ENCODE measurements around the gene HDAC4. TPM values are rescaled to one million over a fixed set of nuclear protein-coding genes. Genes with fewer than 3 reads are reported as not detected.

The HDAC4 gene
- total and polyA plus RNA-seq, 10 of the 15 experiments (the other 5 are each of a cell fraction or from before 2014, with no cell fraction given), result 0.22 to 15.7 (median 4.8) TPM

- TF ChIP-seq EP300 (IDR thresholded peaks at IDR 0.05; ENCODE audit: borderline replicate concordance in 1 of 2, control insufficient read depth in 1 of 2, low read depth in 2 of 2, low read length in 2 of 2), result peak; percentile 66 to 87; a peak in 2 of 4 replicates
- peak; percentile 66 for TF ChIP-seq SKIL (IDR thresholded peaks at IDR 0.05; ENCODE audit: low read depth, poor library complexity, severe bottlenecking)
- TF ChIP-seq PML (IDR thresholded peaks at IDR 0.05; ENCODE audit: low read length), result no peak
- TF ChIP-seq BHLHE40 (IDR thresholded peaks at IDR 0.05; ENCODE audit: borderline replicate concordance in 1 of 2, low read depth in 2 of 2, low read length in 1 of 2), result peak; percentile 78 to 86
Observed at GRCh38 chr2:239303711-239304532, 96.9 kb downstream of the HDAC4 start (continued).

- no peaks in the 10 kb centered on the region; a peak in 2 of 4 replicates for H3K36me3 ChIP-seq (ENCODE audit: control insufficient read depth in 2 of 2, insufficient read depth in 2 of 2, low read length in 1 of 2)
- SMC1A ChIA-PET (ENCODE audit: uncharacterized antibody, unreplicated experiment), result interaction anchor here (0.6 to 2.6 kb wide), 8 partner anchors 8 to 263 kb away, joined by 3 to 14 read pairs (median 3); no protein-coding TSS in a partner anchor
- POLR2A ChIA-PET, result interaction anchor here (0.8 to 1.3 kb wide), 2 partner anchors 10 to 78 kb away, joined by 3 to 4 read pairs; no protein-coding TSS in a partner anchor
- no peak overlapping the region for H2AFZ ChIP-seq (ENCODE audit: control insufficient read depth, low read depth, low read length)
- CTCF ChIA-PET, result interaction anchor here (0.6 to 1.7 kb wide), 3 partner anchors 36 to 78 kb away, joined by 3 to 7 read pairs (median 4); no protein-coding TSS in a partner anchor
- peaks cover 22% of the 10 kb centered on the region for H3K4me1 ChIP-seq (ENCODE audit: control insufficient read depth, insufficient read depth, low read length)
- peak; percentile 73 for ATAC-seq
- 36% methylated on average over 28 of the region's 28 CpGs for WGBS (ENCODE audit: insufficient coverage, insufficient replicate concordance, low lambda C conversion rate, missing lambda C conversion rate)
- no peaks in the 10 kb centered on the region for H3K79me2 ChIP-seq (ENCODE audit: control insufficient read depth, insufficient read depth, low read length)
- DNase-seq (ENCODE audit: low read depth, low spot score), result no peak
- no peak overlapping the region for H3K9ac ChIP-seq (ENCODE audit: control insufficient read depth, insufficient read depth, low read length)
- H3K27me3 ChIP-seq (replicated peaks in 1 of 2; ENCODE audit: control insufficient read depth in 2 of 2, insufficient read depth in 2 of 2, low read length in 1 of 2), result no peaks in the 10 kb centered on the region
- peak; percentile 56 for FAIRE-seq
- intact Hi-C loops (cut with micrococcal nuclease; ENCODE audit: unreplicated experiment), result no loop called here
- no peaks in the 10 kb centered on the region; the same call in 1 of the 2 replicates for H4K20me1 ChIP-seq (ENCODE audit: control insufficient read depth, insufficient read depth)
- no peak overlapping the region for H3K27ac ChIP-seq (ENCODE audit: control insufficient read depth, insufficient read depth)
- H3K4me3 ChIP-seq, result no peak overlapping the region
- RAD21 ChIA-PET (ENCODE audit: unreplicated experiment), result interaction anchor here (1.2 to 2.1 kb wide), 8 partner anchors 7 to 98 kb away, joined by 3 to 13 read pairs (median 6); partner anchors contain the start of gene HDAC4
- H3K4me2 ChIP-seq (ENCODE audit: control insufficient read depth, insufficient read depth), result 0 out of 2 replicates have a peak overlapping the region, but pooled peaks have one; percentile 1
- no peaks in the 10 kb centered on the region for H3K9me3 ChIP-seq (replicated peaks; ENCODE audit: control insufficient read depth, insufficient read depth, low read length)
- in situ Hi-C loops (cut with MboI), result no loop called here
- BruUV-seq (replicated peaks), result no TSS peak
- TF ChIP-seq ASH2L (IDR thresholded peaks at IDR 0.05; ENCODE audit: borderline replicate concordance, low read depth), result no peak
- TF ChIP-seq IKZF2 (IDR thresholded peaks at IDR 0.05), result peak; percentile 86 to 87
- TF ChIP-seq CBFB (IDR thresholded peaks at IDR 0.05; ENCODE audit: low read depth), result no peak
- peak; percentile 84 for TF ChIP-seq MLLT1 (IDR thresholded peaks at IDR 0.05)
- TF ChIP-seq ATF7 (IDR thresholded peaks at IDR 0.05; ENCODE audit: low read depth), result no peak
- no peak for TF ChIP-seq SIX5 (IDR thresholded peaks at IDR 0.05; ENCODE audit: low read depth, low read length, severe bottlenecking)
- peak; percentile 77 for TF ChIP-seq DPF2 (IDR thresholded peaks at IDR 0.05)
- TF ChIP-seq IKZF1 (conservative IDR thresholded peaks at IDR 0.05), result peak; percentile 78
- TF ChIP-seq EP300 (IDR thresholded peaks at IDR 0.05; ENCODE audit: borderline replicate concordance in 1 of 2, control insufficient read depth in 1 of 2, low read depth in 2 of 2, low read length in 2 of 2), result peak in 1 of 2 experiments; percentile 33; a peak in 1 of 4 replicates
- TF ChIP-seq PAX5 (IDR thresholded peaks at IDR 0.05; ENCODE audit: borderline replicate concordance, low read depth, low read length), result peak; percentile 39; the same call in 1 of the 2 replicates
- no peak for TF ChIP-seq ZNF622 (IDR thresholded peaks at IDR 0.05)
- peak; percentile 87 for TF ChIP-seq SPI1 (IDR thresholded peaks at IDR 0.05; ENCODE audit: borderline replicate concordance, insufficient read depth, low read depth, low read length)
- TF ChIP-seq NR2F1 (conservative IDR thresholded peaks at IDR 0.05), result peak; percentile 46; the same call in 1 of the 2 replicates
Observed at GRCh38 chr2:239302808-239303557, 97.8 kb downstream of the HDAC4 start.

All from GM12878 (cell line).